GM19438 (cell line): ENCODE data around the gene PPARD.
"Not testable (repeated sequence)": the region's sequence is repeated elsewhere in the genome, so short reads cannot be mapped to it uniquely, and the experiment has no call there.

Experiments used
- ATAC-seq: cut with Tn5 transposase; IDR thresholded peaks from one replicate; pipeline ENCODE4 v1.9.1; 2021; ENCODE audit warnings: low read depth; ENCODE audit not compliant: unreplicated experiment

PPARD gene

GRCh38 chr6:35376281-35376680 is 33.9 kb downstream of the PPARD start:
- no peak for ATAC-seq

DNA sequence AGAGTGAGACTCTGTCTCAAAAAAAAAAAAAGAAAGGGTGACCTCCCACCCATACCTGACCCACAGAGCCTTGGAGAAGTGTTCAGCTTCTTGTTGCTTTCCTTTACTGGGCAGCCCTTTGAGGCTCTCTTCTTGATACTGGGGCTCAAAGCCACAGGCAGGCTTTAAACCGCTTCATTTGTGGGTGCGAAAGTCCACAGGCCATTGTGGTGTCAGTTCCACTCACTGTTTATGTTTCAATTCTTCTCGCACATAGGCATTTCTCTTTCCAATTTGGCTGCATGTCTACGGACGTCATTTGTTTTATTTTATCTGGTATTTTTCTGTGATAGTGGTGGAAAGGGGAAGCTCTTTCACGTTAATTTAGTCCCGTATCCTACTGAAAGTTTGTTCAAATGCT is 34.6 kb downstream of the PPARD start:
- no peak for ATAC-seq

GRCh38 chr6:35378261-35378660 is 35.9 kb downstream of the PPARD start:
- no peak for ATAC-seq

- ATAC-seq: no peak
These were observed 38.8 kb downstream of the PPARD start for GRCh38 chr6:35381132-35381531.

GRCh38 chr6:35382015-35382414 is 39.7 kb downstream of the PPARD start:
- no peak for ATAC-seq

GRCh38 chr6:35385457-35386202 is 43.3 kb downstream of the PPARD start:
- no peak for ATAC-seq

- no peak for ATAC-seq
These were observed 44.6 kb downstream of the PPARD start for GRCh38 chr6:35386989-35387388.

DNA sequence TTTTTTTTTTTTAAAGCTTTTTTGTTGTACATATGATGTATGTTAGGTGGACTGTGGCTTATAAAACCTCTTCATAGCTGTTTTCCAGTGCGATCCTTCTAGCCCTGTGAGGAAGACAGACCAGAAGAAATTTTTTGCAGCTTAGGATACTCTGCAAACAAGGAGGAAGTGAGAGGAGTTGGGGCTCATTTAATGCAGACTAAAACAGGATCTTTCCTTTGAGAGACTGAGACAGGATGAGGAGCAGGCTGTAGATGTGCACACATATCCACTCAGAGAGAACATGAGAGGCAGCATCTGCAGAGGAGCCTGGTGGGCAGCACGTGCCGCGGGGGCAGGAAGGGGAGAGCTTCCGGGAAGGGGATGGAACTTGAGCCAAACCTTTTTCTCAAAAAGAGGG is 45.7 kb downstream of the PPARD start:
- ATAC-seq: no peak

DNA sequence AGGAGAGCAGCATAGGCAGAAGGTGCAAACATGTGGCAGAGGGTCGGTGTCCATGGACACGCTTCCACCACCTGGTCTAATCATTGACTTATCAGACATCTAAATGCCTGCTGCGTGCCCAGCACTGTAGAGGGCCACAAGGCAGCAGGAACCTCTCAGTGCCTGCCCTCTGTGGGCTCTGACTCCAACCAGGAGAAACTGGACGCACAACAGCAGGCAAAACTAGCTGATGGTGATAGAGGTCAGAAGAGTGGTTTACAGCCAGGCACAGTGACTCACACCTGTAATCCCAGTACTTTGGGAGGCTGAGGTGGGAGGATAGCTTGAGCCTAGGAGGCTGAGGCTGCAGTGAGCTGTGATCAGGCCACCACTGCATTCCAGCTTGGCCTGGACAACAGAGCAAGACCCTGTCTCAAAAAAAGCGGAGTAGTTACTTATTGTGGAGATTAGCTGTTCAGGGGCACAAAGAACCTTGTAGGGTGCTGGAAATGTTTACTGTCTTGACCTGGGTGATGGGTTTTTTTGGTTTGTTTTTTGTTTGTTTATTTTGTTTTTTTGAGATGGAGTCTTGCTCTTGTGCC is 46.5 kb downstream of the PPARD start:
- ATAC-seq: no peak

DNA sequence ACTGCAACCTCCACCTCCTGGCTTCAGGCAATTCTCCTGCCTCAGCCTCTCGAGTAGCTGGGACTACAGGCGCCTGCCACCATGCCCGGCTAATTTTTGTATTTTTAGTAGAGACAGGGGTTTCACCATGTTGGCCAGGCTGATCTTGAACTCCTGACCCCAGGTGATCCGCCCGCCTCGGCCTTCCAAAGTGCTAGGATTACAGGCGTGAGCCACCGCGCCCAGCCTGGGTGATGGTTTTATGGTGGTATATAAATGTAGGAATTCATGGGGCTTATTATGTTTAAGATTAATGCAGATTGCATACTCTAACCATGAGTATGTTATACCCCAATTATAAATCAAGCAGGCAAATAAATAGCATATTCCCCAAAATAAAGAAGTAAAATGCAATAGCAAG is 47.0 kb downstream of the PPARD start:
- ATAC-seq: not testable (repeated sequence)

DNA sequence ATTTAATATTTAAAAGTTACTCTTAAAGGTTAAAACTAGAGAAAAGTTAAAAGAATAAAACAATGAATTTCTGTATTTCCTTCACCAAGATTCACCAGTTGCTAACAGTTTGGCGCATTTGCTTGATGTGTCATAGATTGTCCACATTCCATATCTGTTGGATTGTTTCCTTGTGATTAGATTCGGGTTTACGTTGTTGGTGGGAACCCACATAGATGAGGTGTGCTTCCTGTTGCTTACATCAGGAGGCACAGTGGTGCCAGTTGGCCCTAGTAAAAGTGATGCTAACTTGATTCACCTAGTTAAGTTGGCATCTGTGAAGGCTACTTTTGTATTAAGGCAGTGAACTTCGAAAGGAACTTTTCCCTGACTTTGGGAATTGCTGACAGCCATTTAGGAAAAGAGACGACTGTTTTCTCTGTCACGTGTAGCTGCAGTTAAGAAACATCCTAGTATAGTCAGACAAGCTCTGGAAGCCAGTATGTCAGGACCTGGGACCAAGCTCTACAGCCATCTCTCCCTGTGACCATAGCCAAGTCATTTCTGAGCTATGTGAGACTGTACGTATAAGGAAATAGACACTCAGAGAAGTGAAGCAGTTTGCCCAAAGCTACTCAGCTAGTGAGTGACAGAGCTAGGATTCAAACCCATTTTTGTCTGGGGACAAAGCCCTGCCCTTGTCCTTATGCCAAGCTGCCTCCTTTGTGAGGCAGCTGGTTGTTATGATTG is 49.0 kb downstream of the PPARD start:
- ATAC-seq: no peak

DNA sequence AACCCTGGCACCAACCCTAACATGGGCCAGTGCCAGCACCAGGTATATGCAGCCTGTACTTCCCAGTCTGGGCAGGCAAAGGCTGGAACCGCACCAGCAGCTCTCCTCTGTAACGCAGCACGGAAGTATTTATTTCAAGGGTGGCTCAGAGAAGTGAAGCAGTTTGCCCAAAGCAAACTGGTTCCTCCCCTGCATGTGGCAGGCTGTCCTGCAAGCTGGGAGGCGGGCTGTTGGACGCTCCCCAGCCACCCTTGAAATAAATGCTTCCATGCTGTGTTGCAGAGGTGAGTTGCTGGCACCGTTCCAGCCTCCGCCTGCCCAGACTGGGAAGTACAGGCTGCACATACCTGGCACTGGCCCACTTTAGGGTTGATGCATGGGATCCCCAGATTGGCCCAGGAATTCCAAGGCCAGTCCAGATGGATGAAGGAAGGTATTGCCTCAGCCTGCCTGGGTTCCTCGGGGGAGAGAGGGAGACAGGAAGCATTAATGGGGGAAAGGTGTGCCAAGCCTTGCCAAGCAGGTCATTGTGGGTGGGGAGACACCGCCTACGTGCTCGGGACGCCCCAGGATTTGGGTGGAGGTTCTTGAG is 49.8 kb downstream of the PPARD start:
- no peak for ATAC-seq

- no peak for ATAC-seq
These were observed 50.7 kb downstream of the PPARD start for GRCh38 chr6:35392773-35393672.

DNA sequence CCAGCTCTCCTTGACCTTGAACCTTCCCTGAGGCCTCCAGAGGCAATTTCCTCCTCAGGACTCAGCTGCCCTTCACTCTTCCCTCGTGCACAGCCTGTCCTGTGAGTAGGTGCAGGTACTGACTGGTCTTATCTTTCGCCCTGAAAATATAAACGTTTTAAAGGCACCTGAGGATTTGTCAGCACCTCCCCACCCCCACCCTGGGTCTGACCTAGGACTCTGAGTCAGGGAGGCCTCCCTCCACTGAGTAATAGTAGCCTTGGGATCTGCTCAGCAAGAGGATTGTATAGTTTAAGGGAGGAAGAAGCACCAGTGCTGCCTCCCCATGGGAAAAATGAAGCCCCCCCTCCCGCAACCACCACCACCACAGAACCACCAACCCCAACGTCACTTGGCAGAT is 54.6 kb downstream of the PPARD start:
- ATAC-seq: no peak

GRCh38 chr6:35397806-35398418 is 55.6 kb downstream of the PPARD start:
- no peak for ATAC-seq

DNA sequence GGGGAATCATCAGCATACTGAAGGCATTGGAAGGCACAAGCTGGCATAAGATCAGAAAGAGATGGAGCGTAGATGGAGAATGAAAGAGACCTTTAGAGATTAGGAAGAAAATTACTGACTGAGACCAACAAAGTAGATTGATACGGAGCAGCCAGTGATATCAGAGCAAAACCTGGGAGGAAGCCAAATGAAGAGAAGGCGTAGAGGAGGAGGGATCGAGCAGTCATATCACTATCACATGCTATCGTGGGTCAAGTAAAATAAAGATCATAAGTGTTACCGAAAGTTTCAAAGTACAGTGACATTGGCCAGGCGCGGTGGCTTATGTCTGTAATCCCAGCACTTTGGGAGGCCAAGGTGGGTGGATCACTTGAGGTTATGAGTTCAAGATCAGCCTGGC is 56.2 kb downstream of the PPARD start:
- no peak for ATAC-seq

GRCh38 chr6:35400111-35400510 is 57.8 kb downstream of the PPARD start:
- no peak for ATAC-seq

DNA sequence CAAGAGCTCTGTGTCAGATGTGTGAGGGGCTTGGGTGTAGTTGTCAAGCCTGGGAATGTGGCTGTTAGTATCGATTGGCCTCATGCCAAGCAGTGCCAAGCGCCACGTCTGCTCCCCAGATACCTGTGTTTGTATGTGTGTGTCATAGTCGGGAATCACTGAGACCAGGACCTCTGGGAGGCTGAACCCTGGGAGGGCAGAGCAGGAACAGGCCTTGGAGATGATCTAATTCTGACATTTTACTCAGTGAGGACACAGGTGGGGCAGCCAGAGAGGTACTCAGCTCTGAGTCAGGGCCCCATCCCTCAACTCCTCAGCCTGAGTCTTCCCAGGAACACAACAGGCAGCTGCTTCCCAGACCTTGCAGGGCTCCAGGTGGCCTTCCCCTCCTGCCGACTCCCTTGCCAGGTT is 58.5 kb downstream of the PPARD start:
- no peak for ATAC-seq

DNA sequence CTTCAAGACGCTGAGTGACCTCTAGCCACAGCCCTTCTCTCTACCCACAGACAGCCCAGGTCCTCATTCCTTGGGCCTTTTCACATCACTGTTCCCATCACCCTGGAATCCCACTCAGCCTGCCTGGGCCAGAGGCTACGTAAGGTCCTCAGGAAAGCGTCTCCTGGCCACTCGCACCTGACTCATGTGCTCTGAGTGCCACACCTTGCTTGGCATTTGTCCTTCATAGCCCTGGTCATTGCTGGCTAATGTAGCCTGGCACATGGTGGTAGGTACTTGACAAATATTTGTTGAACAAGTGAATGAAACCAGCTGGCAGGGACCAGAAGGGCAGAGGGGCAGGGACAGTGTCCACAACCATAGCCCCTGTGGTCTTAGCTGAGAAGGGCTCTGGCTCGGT is 59.2 kb downstream of the PPARD start:
- ATAC-seq: no peak
